GM18907 (cell line): Measurements from ENCODE around the gene ZNF593OS.

ENCODE experiments used
- ATAC-seq: cut with Tn5 transposase; IDR thresholded peaks from one replicate; pipeline ENCODE4 v1.9.1; 2021; ENCODE audit warnings: mild to moderate bottlenecking, moderate library complexity; ENCODE audit not compliant: unreplicated experiment

Gene ZNF593OS

GRCh38 chr1:26184883-26185282 is 13.3 kb upstream of the ZNF593OS start:
- no peak for ATAC-seq

DNA sequence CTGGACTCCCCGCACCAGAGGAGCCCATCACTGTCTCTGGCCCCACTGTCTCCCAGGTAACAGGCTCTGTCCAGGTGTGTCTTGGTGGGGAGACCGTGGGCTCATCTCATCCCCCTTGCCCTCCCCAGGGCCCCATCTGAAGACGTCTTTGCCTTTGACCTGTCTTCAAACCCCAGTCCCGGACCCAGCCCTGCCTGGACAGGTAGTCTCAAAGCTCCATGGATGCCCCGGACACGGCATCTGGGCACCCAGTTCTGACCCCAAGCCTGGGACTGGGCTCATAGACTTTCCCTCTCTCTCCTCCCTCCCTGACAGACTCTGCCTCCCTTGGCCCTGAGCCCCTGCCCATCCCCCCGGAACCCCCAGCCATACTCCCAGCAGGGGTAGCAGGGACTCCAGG is 12.5 kb upstream of the ZNF593OS start:
- no peak for ATAC-seq

GRCh38 chr1:26182383-26182696 is 10.7 kb upstream of the ZNF593OS start:
- ATAC-seq, result no peak

- ATAC-seq, result no peak
Measured at GRCh38 chr1:26181586-26182382, 10.2 kb upstream of the ZNF593OS start.

GRCh38 chr1:26180010-26180506 is 8.4 kb upstream of the ZNF593OS start:
- ATAC-seq, result no peak

GRCh38 chr1:26177182-26177684 is 5.6 kb upstream of the ZNF593OS start, which contains the start of gene CNKSR1:
Gene CNKSR1 (plus strand): TSS chr1:26177491. CDS start chr1:26177548, 57 bp downstream.
- no peak for ATAC-seq

DNA sequence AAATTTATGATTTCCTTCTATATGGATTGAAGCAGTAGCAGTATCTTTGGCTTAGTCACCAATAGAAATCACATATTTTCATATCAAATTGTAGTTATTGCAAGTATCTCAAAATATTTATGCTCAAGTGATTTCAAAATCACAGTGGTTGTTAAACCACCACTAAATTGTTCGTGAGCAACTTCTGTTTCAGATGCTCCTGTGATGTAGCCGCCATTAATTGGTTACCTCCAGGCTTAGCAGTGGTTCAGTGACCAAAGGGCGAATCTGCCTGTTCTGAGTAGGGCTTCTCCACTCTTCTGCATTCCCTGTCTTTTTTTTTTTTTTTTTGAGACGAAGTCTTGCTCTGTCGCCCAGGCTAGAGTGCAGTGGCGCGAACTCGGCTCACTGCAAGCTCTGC is 3.7 kb upstream of the ZNF593OS start:
- no peak for ATAC-seq

GRCh38 chr1:26170472-26170821 is 1.2 kb downstream of the ZNF593OS start:
- ATAC-seq, result no peak

DNA sequence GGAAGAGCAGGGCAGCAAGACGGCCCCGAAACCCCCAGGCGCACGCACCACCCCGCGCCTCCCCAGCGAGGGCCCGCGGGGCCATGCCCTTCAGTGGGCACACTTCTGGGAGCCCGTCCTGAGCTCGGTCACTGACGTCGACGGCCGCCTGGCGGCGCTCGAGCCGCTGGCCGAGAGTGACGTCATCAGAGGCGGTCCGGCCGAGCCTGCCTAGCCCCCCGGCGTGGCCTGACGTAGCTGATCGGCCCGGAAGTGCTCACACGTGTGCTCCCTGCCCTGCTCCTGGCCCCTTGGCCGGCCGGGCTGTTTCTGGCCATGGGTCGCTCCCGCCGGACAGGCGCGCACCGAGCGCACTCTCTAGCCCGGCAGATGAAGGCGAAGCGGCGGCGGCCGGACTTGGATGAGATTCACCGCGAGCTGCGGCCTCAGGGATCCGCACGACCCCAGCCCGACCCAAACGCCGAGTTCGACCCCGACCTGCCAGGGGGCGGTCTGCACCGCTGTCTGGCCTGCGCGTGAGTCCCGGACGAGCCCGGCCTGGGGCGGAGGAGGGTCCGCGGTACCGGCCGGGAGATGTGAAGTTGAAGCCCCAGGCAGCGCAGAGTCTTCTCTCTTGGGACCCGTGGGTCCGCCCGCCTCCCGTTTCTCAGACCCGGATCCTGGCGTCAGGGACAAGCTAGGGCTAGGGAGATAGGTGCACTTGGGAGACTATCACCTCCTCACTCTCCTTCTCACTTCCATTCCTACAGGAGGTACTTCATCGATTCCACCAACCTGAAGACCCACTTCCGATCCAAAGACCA is 1.8 kb downstream of the ZNF593OS start, which contains the start of gene ZNF593:
ZNF593 (plus strand) TSS at position 240 of the 803 bp plus-strand sequence; CDS start at position 316, 76 bp downstream.
- peak; percentile 94 for ATAC-seq

DNA sequence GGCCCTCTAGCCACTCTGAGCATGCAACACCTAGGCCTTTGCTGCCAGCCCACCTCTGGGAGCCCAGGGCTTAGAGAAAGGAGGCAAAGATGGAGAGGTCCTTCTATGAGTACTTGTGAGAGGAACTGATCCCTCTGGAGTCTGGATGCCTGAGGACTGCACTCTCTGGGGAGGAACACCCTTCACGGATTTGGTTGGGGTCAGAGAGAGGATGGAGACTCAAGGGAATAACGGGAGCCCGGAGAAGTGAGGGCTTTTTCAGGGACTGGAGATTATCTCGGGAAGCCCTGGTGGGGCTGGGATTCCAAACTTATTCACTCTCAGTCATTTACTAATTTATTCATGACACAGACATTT is 2.5 kb downstream of the ZNF593OS start:
- ATAC-seq, result no peak

DNA sequence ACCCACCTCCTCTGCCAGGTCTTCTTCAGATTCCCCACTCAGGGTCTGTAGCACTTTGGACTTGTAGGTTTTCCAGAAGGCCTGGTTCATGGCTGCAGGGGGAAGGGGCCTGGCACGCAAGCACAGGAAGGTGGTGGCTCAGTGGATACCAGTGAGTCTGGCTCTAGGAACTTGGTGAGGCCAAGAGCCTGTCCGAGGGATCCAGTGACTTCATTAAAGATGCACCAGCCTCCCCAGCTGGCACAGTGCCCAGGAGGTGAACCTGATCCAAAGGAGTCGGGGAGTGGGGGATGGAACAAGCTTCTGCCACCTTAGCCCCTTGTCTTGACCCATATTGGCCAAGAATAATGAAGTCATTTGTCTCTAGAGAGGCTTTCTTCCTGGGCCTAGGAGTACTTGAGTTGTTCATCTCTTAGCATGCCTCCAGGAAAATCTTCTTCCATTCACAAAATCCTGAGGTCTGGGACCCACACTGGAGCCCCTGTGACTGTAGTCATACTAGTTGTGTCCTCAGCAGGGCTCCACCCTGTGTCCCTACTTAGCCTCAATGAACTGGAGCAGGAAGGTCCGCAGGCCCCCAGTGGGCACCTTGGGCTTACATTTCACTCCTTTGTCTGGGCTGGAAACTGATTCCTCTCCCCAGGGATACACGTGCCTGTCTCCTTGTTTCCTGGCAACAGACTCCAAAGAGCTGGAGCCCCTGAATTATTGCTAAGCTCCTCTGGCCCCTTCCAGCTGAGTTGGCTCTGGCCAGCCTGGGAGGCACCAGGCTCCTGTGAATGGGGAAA is 3.0 kb downstream of the ZNF593OS start, which contains the start of gene C1orf232:
C1orf232 (minus strand) TSS at position 554 of the 788 bp plus-strand sequence; CDS start at position 90, 464 bp downstream.
- no peak for ATAC-seq

GRCh38 chr1:26166719-26167281 is 4.8 kb downstream of the ZNF593OS start:
- no peak for ATAC-seq

DNA sequence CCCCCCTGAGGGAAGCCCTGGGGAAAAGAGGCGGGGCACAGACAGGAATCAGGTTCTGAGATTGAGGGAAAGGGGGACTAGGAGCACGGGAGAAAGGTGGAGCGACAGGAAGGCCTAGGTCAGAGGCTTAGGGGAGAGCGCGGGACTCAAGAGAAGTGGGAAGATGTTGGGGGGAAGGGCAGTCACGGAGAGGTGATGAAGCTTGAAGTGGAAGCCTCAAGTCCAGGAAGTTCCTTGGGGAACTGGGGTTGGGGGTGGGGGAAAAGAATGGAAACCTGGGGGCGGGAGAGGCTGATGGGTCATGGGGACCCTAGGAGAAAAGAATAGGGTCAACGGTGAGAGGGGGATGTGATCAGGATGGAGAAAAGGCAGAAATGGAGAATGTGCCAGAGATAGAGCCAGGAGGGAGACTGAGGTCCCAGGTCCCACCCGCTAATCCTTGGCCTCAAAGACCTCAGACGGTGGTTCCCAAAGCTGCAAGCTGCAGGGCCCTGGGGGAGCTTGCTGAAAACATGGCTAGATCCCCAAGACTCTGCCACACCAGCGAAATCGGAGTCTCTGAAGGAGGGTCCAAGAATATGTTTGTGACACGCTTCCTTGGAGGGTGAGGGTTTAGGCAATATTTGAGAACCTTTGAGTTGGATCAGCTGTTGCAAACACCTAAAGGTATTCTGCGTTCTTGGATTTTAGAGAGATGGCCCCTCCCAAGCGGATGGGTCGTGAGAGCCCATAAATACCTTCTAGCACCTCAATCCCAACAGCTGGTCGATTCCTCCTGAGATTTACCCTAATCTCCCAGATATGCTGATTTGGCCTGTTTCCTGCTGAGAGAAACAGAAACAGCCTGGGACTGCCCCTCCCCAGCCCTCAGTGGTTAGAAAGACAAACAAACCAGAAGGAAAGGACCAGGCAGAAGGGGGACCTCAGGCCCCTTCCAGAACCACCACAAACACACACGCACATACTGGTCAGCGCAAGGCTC is 6.5 kb downstream of the ZNF593OS start:
- ATAC-seq, result no peak

- no peak for ATAC-seq
Measured at GRCh38 chr1:26164036-26164860, 7.4 kb downstream of the ZNF593OS start.

DNA sequence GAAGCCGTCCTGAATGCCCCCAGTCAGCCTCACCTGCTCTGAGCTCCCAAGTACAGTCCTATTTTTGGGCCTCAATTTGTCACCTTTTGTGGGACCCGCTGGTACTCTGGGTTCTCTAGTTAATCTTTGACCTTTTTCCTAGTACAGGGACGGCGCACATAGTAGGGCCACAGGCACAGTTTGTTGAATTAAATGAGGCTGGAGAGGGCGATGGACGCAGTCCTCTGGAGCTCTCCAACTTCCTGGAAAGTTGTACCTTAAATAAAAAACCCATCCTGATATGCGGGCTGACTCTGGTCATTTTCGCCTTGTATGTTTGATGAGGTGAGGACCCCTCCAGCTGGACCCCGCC is 8.0 kb downstream of the ZNF593OS start:
- no peak for ATAC-seq

DNA sequence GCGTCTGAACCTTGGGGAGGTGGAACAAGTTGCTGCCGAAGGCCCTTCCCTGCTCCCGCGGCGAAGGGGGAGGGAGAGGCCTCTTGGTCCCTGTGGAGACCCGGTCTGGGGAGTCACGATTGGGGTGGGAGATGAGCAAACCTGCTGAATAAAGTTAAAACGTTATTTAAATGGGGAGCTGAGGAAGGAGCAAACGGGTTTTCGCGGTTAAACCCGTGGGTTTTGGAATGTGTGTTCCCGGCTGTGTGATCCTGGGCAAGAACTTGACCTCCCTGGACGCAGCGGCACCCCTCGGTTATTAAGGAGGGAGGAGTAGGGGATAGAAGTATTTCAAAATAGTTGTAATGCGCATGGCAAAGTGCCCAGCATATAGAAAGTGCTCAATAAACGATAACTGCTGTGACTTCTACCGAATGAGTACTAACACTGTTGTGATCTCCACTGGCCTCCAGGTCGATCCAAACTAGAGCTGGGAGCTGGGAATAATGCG is 9.4 kb downstream of the ZNF593OS start:
- no peak for ATAC-seq

GRCh38 chr1:26161415-26162219 is 10.0 kb downstream of the ZNF593OS start:
- ATAC-seq, result no peak
